ENCODE results near the gene PRKACB.

PRKACB gene

DNA sequence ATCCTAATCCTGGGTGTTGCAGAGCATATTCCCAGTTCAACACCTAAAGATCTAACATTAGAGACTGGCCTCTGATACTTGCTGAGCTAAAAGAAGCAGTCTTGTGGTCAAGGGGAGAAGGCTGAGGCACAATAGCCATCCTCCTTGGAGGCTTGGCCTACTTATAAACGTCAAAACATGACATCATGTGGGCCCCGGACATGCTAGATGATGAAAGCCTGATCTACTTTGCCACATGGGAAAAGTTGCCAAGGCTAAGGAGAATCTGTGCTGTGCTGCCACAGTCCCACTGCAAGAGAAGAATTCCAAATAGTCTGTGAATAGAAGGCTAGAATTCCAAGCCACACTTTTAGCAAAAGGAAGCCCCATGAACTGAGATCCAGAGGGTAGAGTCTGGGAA lies 113.5 kb downstream of the PRKACB start:
- DNase-seq (ENCODE audit: low spot score): no peak
- TF ChIP-seq, protein P1, sequence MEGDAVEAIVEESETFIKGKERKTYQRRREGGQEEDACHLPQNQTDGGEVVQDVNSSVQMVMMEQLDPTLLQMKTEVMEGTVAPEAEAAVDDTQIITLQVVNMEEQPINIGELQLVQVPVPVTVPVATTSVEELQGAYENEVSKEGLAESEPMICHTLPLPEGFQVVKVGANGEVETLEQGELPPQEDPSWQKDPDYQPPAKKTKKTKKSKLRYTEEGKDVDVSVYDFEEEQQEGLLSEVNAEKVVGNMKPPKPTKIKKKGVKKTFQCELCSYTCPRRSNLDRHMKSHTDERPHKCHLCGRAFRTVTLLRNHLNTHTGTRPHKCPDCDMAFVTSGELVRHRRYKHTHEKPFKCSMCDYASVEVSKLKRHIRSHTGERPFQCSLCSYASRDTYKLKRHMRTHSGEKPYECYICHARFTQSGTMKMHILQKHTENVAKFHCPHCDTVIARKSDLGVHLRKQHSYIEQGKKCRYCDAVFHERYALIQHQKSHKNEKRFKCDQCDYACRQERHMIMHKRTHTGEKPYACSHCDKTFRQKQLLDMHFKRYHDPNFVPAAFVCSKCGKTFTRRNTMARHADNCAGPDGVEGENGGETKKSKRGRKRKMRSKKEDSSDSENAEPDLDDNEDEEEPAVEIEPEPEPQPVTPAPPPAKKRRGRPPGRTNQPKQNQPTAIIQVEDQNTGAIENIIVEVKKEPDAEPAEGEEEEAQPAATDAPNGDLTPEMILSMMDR (IDR thresholded peaks at IDR 0.05; ENCODE audit: borderline replicate concordance, control extremely low read depth, extremely low read depth, insufficient read depth, missing control alignments): no peak
- in situ Hi-C loops (cut with MboI; ENCODE audit: low sequenced_read_pairs, unreplicated experiment): no loop called here

DNA sequence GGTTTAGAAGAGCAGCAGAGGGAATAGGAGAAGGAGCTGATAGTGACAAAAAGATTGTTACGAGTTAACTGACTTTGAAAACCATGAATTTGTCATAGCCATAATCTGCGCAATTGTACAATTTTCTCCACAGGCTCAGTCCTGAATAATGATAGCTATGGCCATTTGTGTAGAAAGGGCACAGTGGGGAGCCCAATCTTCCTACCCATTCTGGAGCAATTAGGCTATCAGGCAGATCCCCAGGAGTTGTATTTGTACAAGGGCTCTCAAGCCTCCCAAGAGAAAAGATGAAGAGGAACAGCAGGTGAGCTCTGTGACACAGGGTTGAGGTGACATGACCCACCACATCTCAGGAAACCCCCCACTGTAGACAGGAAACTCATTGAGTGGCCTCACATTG lies 115.3 kb downstream of the PRKACB start:
- no peak for DNase-seq (ENCODE audit: low spot score)
- TF ChIP-seq, protein P1 (IDR thresholded peaks at IDR 0.05; ENCODE audit: borderline replicate concordance, control extremely low read depth, extremely low read depth, insufficient read depth, missing control alignments): no peak
- in situ Hi-C loops (cut with MboI; ENCODE audit: low sequenced_read_pairs, unreplicated experiment): no loop called here

DNA sequence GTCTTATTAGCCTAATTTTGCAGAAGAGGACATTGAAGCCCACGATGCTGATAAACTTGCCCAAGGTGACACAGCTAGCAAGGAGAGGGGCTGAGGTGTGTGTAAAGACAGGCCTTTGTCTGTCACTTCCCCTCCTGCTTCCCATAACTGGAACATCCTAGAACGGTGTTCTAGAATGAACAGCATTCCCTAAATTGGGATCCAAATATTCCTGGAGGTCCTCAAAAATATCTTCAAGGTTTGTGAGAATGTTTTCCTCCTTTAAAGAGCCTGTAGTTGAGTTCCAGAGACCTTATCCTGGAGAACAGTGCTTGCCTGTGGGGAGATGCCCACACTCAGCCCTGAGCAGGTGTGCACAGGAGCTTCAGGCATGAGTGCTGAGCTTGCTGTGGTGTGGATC lies 115.9 kb downstream of the PRKACB start:
- TF ChIP-seq, protein P1 (IDR thresholded peaks at IDR 0.05; ENCODE audit: borderline replicate concordance, control extremely low read depth, extremely low read depth, insufficient read depth, missing control alignments): no peak
- in situ Hi-C loops (cut with MboI; ENCODE audit: low sequenced_read_pairs, unreplicated experiment): no loop called here
- DNase-seq (ENCODE audit: low spot score): no peak

DNA sequence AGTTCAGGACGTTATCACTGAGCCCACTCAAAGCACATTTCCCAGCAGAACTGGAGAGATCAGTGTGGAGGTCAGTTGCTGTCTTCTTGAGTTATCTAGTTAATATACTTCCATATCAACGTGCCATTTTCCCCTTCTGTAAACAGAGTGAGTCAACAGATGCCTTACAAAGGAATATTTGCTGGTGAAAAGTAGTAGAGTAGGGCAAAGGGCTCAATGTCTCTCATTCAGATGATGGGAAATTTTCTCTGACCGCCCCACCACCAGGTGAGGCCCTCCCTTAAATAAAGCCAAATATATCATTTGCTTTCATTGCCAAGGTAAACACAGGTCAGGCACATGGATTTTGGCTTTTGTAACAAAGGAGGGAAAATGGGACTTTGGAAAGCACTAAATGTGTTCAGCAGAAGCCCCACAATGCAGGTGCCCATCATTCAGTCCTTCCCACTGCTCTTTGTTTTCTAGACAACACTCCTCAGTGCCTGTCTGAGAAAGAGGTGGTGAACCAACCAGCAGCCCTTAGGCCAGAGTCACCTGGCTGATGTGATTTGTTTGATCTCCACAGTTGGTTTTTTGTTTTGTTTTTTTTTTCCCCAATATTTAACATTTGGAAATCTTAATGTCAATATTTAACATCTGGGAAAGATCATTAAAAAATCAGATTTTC lies 116.9 kb downstream of the PRKACB start:
- no peak for DNase-seq (ENCODE audit: low spot score)
- in situ Hi-C loops (cut with MboI; ENCODE audit: low sequenced_read_pairs, unreplicated experiment): no loop called here
- TF ChIP-seq, protein P1 (IDR thresholded peaks at IDR 0.05; ENCODE audit: borderline replicate concordance, control extremely low read depth, extremely low read depth, insufficient read depth, missing control alignments): no peak

DNA sequence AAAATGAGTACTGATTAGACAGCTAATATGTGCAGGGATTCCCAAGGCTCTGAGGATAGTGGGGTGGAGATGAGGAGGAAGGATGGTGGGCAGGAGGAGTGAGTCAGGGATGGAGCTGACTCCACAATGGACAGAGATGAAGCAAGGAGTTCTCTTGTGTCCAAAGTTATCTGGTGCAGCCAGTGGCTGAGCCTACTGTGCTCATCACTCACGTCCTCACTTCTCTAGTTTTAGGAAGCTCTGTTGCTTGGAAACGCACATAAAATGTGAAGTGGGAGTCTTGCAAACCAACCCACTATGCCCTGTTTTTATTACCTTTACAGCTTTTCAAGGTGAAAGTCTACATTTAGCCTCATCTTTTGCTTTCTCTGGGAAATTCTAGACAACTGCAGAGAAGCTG lies 120.9 kb downstream of the PRKACB start:
- DNase-seq (ENCODE audit: low spot score): no peak
- in situ Hi-C loops (cut with MboI; ENCODE audit: low sequenced_read_pairs, unreplicated experiment): no loop called here
- TF ChIP-seq, protein P1 (IDR thresholded peaks at IDR 0.05; ENCODE audit: borderline replicate concordance, control extremely low read depth, extremely low read depth, insufficient read depth, missing control alignments): no peak

DNA sequence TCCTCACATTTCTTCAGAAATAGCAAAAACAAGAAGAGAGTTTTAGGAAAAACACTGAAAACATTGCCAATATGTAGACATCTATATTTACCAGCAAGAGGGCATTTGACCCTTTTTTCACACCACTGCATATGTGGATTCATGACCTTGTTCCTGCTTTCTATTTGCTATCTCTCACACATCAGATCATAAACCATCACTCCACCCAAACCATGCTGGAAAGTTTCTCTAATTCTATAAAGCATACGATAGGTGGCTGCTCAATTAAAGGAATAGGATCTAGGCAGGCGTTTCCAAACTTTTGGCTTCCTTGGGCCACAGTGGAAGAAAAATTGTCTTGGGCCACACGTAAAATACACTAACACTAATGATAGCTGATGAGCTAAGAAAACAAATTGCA lies 121.8 kb downstream of the PRKACB start:
- no peak for DNase-seq (ENCODE audit: low spot score)

More for the DNA sequence above, 121.8 kb downstream of the PRKACB start:
- in situ Hi-C loops (cut with MboI; ENCODE audit: low sequenced_read_pairs, unreplicated experiment): no loop called here
- TF ChIP-seq, protein P1 (IDR thresholded peaks at IDR 0.05; ENCODE audit: borderline replicate concordance, control extremely low read depth, extremely low read depth, insufficient read depth, missing control alignments): no peak
